ENCODE data around the gene ERP44.
"Not testable (repeated sequence)": the region's sequence is repeated elsewhere in the genome, so short reads cannot be mapped to it uniquely, and the experiment has no call there.

Gene ERP44

GRCh38 chr9:100099722-100100042 is 882 bp upstream of the ERP44 start:
- no peak for DNase-seq

- DNase-seq, result peak; percentile 22
Measured at GRCh38 chr9:100098046-100098886, 534 bp downstream of the ERP44 start.

GRCh38 chr9:100096378-100096916 is 2.4 kb downstream of the ERP44 start:
- no peak for DNase-seq

- not testable (repeated sequence) for DNase-seq
Measured at GRCh38 chr9:100094411-100094810, 4.4 kb downstream of the ERP44 start.

- no peak for DNase-seq
Measured at GRCh38 chr9:100092066-100092465, 6.7 kb downstream of the ERP44 start.

GRCh38 chr9:100091650-100092049 is 7.2 kb downstream of the ERP44 start:
- DNase-seq, result no peak

- DNase-seq, result no peak
Measured at GRCh38 chr9:100090880-100091279, 7.9 kb downstream of the ERP44 start.

GRCh38 chr9:100088202-100088601 is 10.6 kb downstream of the ERP44 start:
- DNase-seq, result no peak

- DNase-seq, result no peak
Measured at GRCh38 chr9:100087218-100087617, 11.6 kb downstream of the ERP44 start.

GRCh38 chr9:100086097-100086635 is 12.6 kb downstream of the ERP44 start:
- DNase-seq, result no peak

- no peak for DNase-seq
Measured at GRCh38 chr9:100084734-100085133, 14.1 kb downstream of the ERP44 start.

GRCh38 chr9:100084128-100084453 is 14.7 kb downstream of the ERP44 start:
- no peak for DNase-seq

GRCh38 chr9:100083448-100084127 is 15.2 kb downstream of the ERP44 start:
- no peak for DNase-seq

GRCh38 chr9:100082782-100083181 is 16.0 kb downstream of the ERP44 start:
- DNase-seq, result no peak

GRCh38 chr9:100076256-100076655 is 22.5 kb downstream of the ERP44 start:
- DNase-seq, result not testable (repeated sequence)

GRCh38 chr9:100074989-100075388 is 23.8 kb downstream of the ERP44 start:
- DNase-seq, result no peak

GRCh38 chr9:100074093-100074492 is 24.7 kb downstream of the ERP44 start:
- DNase-seq, result no peak

- no peak for DNase-seq
Measured at GRCh38 chr9:100072805-100073204, 26.0 kb downstream of the ERP44 start.

GRCh38 chr9:100071271-100071670 is 27.5 kb downstream of the ERP44 start:
- no peak for DNase-seq

GRCh38 chr9:100070104-100071041 is 28.4 kb downstream of the ERP44 start:
- no peak for DNase-seq

GRCh38 chr9:100069068-100069467 is 29.7 kb downstream of the ERP44 start:
- not testable (repeated sequence) for DNase-seq

- DNase-seq, result not testable (repeated sequence)
Measured at GRCh38 chr9:100067990-100068389, 30.8 kb downstream of the ERP44 start.

- DNase-seq, result no peak
Measured at GRCh38 chr9:100066539-100066938, 32.3 kb downstream of the ERP44 start.

Data from activated CD8-positive, alpha-beta memory T cell treated with anti-CD3 and anti-CD28 coated beads, Interleukin-2, amount 50 U/mL, for 4 hours (primary cell).